ENCODE results near the gene ATXN1. TPM values are rescaled to one million over a fixed set of nuclear protein-coding genes. Genes with fewer than 3 reads are reported as not detected.

ATXN1 gene
- polyA plus RNA-seq, 1 of the 3 experiments (the other 2 are of a cell fraction): 7.9 TPM

DNA sequence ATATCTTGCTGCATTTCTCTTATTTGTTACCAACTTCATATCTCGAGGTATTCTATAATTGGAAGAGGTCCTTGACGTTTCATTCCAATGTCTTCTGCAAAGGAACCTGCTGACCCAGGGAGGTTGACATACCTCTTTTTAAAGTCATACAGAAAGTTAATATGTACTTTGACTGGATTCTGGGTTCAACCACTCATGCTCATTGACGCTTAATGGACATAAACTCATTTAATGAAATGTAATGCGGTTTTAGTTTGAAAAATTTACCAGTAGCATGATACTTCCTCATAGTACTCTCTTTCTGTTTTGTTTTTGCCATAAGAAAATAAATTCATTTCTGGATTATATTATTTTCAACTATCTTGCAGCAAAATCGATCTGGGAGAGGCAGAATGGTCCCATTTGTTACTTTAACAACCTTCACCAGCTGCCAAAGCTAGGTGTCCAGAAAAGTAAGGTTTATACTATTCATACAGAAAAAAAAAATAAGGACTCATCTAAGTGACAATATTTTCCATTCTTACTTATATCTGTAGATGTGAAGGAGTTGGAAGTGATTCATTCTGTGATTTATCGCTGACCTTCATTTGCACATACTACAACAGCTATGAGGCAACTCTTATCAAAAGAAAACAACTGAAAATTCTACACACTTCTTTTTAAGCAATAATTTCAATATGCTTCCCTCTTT lies 101.6 kb downstream of the ATXN1 start (continued):
- TF ChIP-seq CHD2 (IDR thresholded peaks at IDR 0.05; ENCODE audit: low read length, partially characterized antibody): no peak
- TF ChIP-seq, protein P1, sequence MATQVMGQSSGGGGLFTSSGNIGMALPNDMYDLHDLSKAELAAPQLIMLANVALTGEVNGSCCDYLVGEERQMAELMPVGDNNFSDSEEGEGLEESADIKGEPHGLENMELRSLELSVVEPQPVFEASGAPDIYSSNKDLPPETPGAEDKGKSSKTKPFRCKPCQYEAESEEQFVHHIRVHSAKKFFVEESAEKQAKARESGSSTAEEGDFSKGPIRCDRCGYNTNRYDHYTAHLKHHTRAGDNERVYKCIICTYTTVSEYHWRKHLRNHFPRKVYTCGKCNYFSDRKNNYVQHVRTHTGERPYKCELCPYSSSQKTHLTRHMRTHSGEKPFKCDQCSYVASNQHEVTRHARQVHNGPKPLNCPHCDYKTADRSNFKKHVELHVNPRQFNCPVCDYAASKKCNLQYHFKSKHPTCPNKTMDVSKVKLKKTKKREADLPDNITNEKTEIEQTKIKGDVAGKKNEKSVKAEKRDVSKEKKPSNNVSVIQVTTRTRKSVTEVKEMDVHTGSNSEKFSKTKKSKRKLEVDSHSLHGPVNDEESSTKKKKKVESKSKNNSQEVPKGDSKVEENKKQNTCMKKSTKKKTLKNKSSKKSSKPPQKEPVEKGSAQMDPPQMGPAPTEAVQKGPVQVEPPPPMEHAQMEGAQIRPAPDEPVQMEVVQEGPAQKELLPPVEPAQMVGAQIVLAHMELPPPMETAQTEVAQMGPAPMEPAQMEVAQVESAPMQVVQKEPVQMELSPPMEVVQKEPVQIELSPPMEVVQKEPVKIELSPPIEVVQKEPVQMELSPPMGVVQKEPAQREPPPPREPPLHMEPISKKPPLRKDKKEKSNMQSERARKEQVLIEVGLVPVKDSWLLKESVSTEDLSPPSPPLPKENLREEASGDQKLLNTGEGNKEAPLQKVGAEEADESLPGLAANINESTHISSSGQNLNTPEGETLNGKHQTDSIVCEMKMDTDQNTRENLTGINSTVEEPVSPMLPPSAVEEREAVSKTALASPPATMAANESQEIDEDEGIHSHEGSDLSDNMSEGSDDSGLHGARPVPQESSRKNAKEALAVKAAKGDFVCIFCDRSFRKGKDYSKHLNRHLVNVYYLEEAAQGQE (IDR thresholded peaks at IDR 0.05; ENCODE audit: low read depth, low read length): no peak

DNA sequence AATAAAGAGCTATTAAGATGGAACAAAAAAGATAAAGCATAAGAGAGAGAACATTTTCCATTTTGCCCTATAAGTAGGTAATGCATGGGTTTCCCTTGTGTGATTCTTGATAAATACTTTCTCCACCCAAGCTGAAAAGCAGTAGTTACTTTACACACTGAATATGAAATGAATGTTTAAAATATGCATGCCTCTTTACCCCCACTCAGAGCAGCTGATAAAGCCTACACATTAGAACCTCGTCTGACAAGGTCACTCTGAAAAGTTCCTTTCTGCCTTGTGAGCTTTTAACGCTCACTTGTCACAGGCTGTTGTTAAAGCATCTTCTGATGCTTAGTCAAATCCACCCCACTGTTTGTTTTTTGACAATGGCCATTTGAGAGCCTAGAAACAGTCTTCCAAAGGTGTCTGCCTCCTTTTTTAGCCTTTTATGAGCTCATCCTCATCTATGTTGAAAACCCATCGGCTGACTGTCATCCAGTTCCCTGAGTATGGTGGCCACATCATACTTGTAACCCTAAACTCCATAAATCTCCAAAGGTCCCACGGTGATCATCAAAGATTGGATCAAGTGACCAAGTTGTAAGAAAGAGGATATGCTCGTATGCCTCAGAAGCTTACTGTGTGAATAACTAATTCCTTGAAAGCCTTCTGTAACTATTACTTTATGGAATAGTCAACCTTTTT lies 102.8 kb downstream of the ATXN1 start:
- Histone ChIP-seq H3K79me2 (ENCODE audit: insufficient read depth) (0 out of 2 replicates have a peak, but pooled peaks cover 9% of the 10 kb centered on the region), H3K9me2 (no peaks in the 10 kb centered on the region), H4K20me1 (ENCODE audit: insufficient read depth) (no peaks in the 10 kb centered on the region), H3K4me2 (no peak overlapping the region), H3K36me3 (replicated peaks in 1 of 2; ENCODE audit: control insufficient read depth in 1 of 2, insufficient read depth in 2 of 2, low read length in 1 of 2) (peaks cover 3 to 51% of the 10 kb centered on the region in 2 experiments), H3K27me3 (ENCODE audit: insufficient read depth) (no peaks in the 10 kb centered on the region), H3F3A (replicated peaks; ENCODE audit: insufficient read depth) (peaks cover 3% of the 10 kb centered on the region), H3K27ac (ENCODE audit: low read depth in 2 of 2, low read length in 1 of 2) (no peak overlapping the region), H3K9ac (no peak overlapping the region), H2AFZ (ENCODE audit: low read depth) (no peak overlapping the region), H3K4me3 (ENCODE audit: low read depth in 2 of 2, low read length in 1 of 2) (no peak overlapping the region), H3K4me1 (ENCODE audit: control insufficient read depth in 1 of 2, insufficient read depth in 2 of 2, low read depth in 1 of 2, low read length in 1 of 2) (no peaks in the 10 kb centered on the region; a peak in 1 of 4 replicates), H3K9me3 (no peaks in the 10 kb centered on the region)
- no peak for TF ChIP-seq EZH2phosphoT487 (IDR thresholded peaks at IDR 0.05; ENCODE audit: borderline replicate concordance, low read depth)
- TF ChIP-seq ELF1 (IDR thresholded peaks at IDR 0.05): no peak
- TF ChIP-seq NRF1 (IDR thresholded peaks at IDR 0.05; ENCODE audit: low read depth, low read length): no peak
- TF ChIP-seq FOSL2 (IDR thresholded peaks at IDR 0.05; ENCODE audit: borderline replicate concordance, low read depth): no peak
- TF ChIP-seq, protein P2, sequence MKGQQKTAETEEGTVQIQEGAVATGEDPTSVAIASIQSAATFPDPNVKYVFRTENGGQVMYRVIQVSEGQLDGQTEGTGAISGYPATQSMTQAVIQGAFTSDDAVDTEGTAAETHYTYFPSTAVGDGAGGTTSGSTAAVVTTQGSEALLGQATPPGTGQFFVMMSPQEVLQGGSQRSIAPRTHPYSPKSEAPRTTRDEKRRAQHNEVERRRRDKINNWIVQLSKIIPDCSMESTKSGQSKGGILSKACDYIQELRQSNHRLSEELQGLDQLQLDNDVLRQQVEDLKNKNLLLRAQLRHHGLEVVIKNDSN (IDR thresholded peaks at IDR 0.05; ENCODE audit: borderline replicate concordance, low read depth): no peak
- TF ChIP-seq, protein P1 (IDR thresholded peaks at IDR 0.05; ENCODE audit: low read depth, low read length): no peak
- no peak for TF ChIP-seq NFIC (IDR thresholded peaks at IDR 0.05; ENCODE audit: borderline replicate concordance)
- 85% methylated on average over 5 of the region's 5 CpGs for WGBS (ENCODE audit: low lambda C conversion rate)
- ChIA-PET POLR2A (no interaction called here), CTCF (interaction anchor here (0.9 to 1.6 kb wide), 2 partner anchors 147 to 327 kb away, joined by 3 read pairs; no protein-coding TSS in a partner anchor)
- no peak for DNase-seq

Measured in SK-N-SH (cell line).